Mesenchymal stem cell (in vitro differentiated cells and primary cell): ENCODE measurements around the gene SYT7.

ENCODE experiments used
- DNase-seq: peaks from one replicate; pipeline ENCODE4 v3.0.0-alpha.2; 2013
- H2AFZ ChIP-seq: one replicate; pipeline ENCODE4 v1.6.1; 2013; ENCODE audit warnings: low read depth, mild to moderate bottlenecking, control low read depth, inconsistent platforms, low read length, moderate library complexity
- H2AK5ac ChIP-seq: 2 replicates; pipeline ENCODE4 v1.6.1; 2013; ENCODE audit warnings: low read length, moderate library complexity, mild to moderate bottlenecking, inconsistent platforms; ENCODE audit not compliant: severe bottlenecking
- H2BK120ac ChIP-seq: one replicate; pipeline ENCODE4 v1.6.1; 2013; ENCODE audit warnings: low read depth, mild to moderate bottlenecking, inconsistent platforms, low read length, moderate library complexity
- H2BK12ac ChIP-seq, 2 experiments: one replicate each; pipeline ENCODE4 v1.6.1; 2013; ENCODE audit warnings: inconsistent platforms in 2 of 2, low read length in 2 of 2, mild to moderate bottlenecking in 2 of 2, moderate library complexity in 2 of 2, control low read depth in 1 of 2
- H2BK15ac ChIP-seq: one replicate; pipeline ENCODE4 v1.6.1; 2013; ENCODE audit warnings: mild to moderate bottlenecking, low read depth, inconsistent platforms; ENCODE audit not compliant: poor library complexity, severe bottlenecking
- H2BK5ac ChIP-seq: 2 replicates; pipeline ENCODE4 v1.6.1; 2013; ENCODE audit warnings: low read depth, mild to moderate bottlenecking, low read length, control low read depth, inconsistent platforms; ENCODE audit not compliant: poor library complexity, severe bottlenecking
- H3K14ac ChIP-seq, 2 experiments: one replicate each; pipeline ENCODE4 v1.6.1; 2013; ENCODE audit warnings: inconsistent platforms in 2 of 2, low read length in 2 of 2, control low read depth in 1 of 2, mild to moderate bottlenecking in 1 of 2, moderate library complexity in 1 of 2
- H3K18ac ChIP-seq, 2 experiments: one replicate each; pipeline ENCODE4 v1.6.1; 2013; ENCODE audit warnings: inconsistent platforms in 2 of 2, low read length in 2 of 2, control low read depth in 1 of 2, low read depth in 1 of 2, mild to moderate bottlenecking in 1 of 2
- H3K23ac ChIP-seq, 2 experiments: one replicate each; pipeline ENCODE4 v1.6.1; 2013; ENCODE audit warnings: inconsistent platforms in 2 of 2, low read length in 2 of 2, mild to moderate bottlenecking in 2 of 2, moderate library complexity in 2 of 2, control low read depth in 1 of 2
- H3K27ac ChIP-seq: 2 replicates; pipeline ENCODE4 v1.5.1; 2013; ENCODE audit warnings: mild to moderate bottlenecking, moderate library complexity, low read length, control low read depth, inconsistent platforms; ENCODE audit not compliant: poor library complexity, severe bottlenecking
- H3K27me3 ChIP-seq, 2 experiments: 2 replicates each; pipeline versions ENCODE4 v1.6.1 to v1.7.0; 2013; ENCODE audit warnings: low read length in 2 of 2, mild to moderate bottlenecking in 2 of 2, moderate library complexity in 2 of 2, control low read depth in 1 of 2, inconsistent platforms in 1 of 2; ENCODE audit not compliant: control insufficient read depth in 1 of 2, insufficient read depth in 1 of 2
- H3K36me3 ChIP-seq, 2 experiments: 2 replicates each; pipeline versions ENCODE4 v1.6.1 to v1.7.0; 2013; ENCODE audit warnings: low read length in 2 of 2, control low read depth in 1 of 2, inconsistent platforms in 1 of 2, low read depth in 1 of 2, mild to moderate bottlenecking in 1 of 2; ENCODE audit not compliant: insufficient read depth in 2 of 2, control insufficient read depth in 1 of 2
- H3K4ac ChIP-seq, 2 experiments: one replicate each; pipeline ENCODE4 v1.6.1; 2013; ENCODE audit warnings: inconsistent platforms in 2 of 2, low read length in 2 of 2, mild to moderate bottlenecking in 2 of 2, moderate library complexity in 2 of 2, control low read depth in 1 of 2, low read depth in 1 of 2
- H3K4me1 ChIP-seq: 2 replicates; pipeline ENCODE4 v1.6.1; 2013; ENCODE audit warnings: low read depth, low read length, control low read depth; ENCODE audit not compliant: control insufficient read depth, insufficient read depth
- H3K4me2 ChIP-seq: 2 replicates; pipeline ENCODE4 v1.6.1; 2013; ENCODE audit warnings: low read length, mild to moderate bottlenecking, inconsistent platforms; ENCODE audit not compliant: poor library complexity, severe bottlenecking
- H3K4me3 ChIP-seq, 2 experiments: 2 replicates each; pipeline versions ENCODE4 v1.5.1 to v1.7.0; 2013; ENCODE audit warnings: low read length in 2 of 2, mild to moderate bottlenecking in 2 of 2, control low read depth in 1 of 2, low read depth in 1 of 2; ENCODE audit not compliant: insufficient read depth in 1 of 2
- H3K79me1 ChIP-seq: replicated peaks from 2 replicates; pipeline ENCODE4 v1.6.1; 2013; ENCODE audit warnings: mild to moderate bottlenecking, control low read depth, low read length, inconsistent platforms; ENCODE audit not compliant: poor library complexity, severe bottlenecking
- H3K9ac ChIP-seq: 2 replicates; pipeline ENCODE4 v1.7.0; 2013; ENCODE audit warnings: mild to moderate bottlenecking, low read length, moderate library complexity
- H3K9me3 ChIP-seq: 2 replicates; pipeline ENCODE4 v1.7.0; 2013; ENCODE audit warnings: mild to moderate bottlenecking, low read length; ENCODE audit not compliant: control insufficient read depth
- H4K8ac ChIP-seq: one replicate; pipeline ENCODE4 v1.6.1; 2013; ENCODE audit warnings: inconsistent platforms, mild to moderate bottlenecking, low read length, moderate library complexity
- H4K91ac ChIP-seq: one replicate; pipeline ENCODE4 v1.6.1; 2013; ENCODE audit warnings: mild to moderate bottlenecking, low read length, inconsistent platforms
- WGBS: methylation state at CpG from one replicate; pipeline ENCODE4 v1.1.7; 2013; ENCODE audit warnings: mixed read lengths; 5-methylcytosine and 5-hydroxymethylcytosine counted together

The SYT7 gene

DNA sequence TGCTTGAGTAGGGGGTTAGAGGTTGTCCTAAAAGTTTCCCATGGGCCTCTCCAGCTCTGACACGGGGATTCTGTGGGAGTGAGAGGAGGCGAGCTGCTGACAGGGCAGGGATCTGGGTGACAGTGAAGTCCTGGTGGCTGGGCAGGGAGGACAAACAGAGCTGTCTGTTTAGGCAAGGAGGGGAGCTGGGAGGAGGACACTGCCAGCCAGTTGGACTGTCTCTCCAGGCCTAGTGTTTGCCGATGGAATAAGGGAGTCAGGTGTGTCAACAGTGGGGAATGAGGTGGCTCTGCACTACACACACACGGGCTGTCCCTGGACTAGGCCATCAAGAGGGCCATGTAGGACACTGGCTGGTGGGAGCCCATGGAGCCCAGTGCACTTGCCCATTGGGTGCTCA is 20.6 kb upstream of the SYT7 start:
- Histone ChIP-seq H3K27ac (no peak overlapping the region), H2BK5ac (no peak overlapping the region), H4K91ac (no peak overlapping the region), H3K9me3 (no peaks in the 10 kb centered on the region), H2BK15ac (no peak overlapping the region), H3K4me2 (no peak overlapping the region), H3K27me3 (peaks cover 2 to 64% of the 10 kb centered on the region in 2 experiments), H2AFZ (no peak overlapping the region), H3K23ac (no peak overlapping the region), H3K9ac (no peak overlapping the region), H3K18ac (no peak overlapping the region), H4K8ac (no peak overlapping the region), H3K36me3 (no peaks in the 10 kb centered on the region), H2AK5ac (no peak overlapping the region), H2BK12ac (no peak overlapping the region), H3K4ac (no peak overlapping the region), H3K4me3 (no peak overlapping the region), H3K79me1 (no peaks in the 10 kb centered on the region), H3K4me1 (peaks cover 23% of the 10 kb centered on the region), H3K14ac (no peak overlapping the region), H2BK120ac (no peak overlapping the region)
- whole genome bisulfite sequencing, result 85% methylated on average over 4 of the region's 4 CpGs
- DNase-seq, result no peak

DNA sequence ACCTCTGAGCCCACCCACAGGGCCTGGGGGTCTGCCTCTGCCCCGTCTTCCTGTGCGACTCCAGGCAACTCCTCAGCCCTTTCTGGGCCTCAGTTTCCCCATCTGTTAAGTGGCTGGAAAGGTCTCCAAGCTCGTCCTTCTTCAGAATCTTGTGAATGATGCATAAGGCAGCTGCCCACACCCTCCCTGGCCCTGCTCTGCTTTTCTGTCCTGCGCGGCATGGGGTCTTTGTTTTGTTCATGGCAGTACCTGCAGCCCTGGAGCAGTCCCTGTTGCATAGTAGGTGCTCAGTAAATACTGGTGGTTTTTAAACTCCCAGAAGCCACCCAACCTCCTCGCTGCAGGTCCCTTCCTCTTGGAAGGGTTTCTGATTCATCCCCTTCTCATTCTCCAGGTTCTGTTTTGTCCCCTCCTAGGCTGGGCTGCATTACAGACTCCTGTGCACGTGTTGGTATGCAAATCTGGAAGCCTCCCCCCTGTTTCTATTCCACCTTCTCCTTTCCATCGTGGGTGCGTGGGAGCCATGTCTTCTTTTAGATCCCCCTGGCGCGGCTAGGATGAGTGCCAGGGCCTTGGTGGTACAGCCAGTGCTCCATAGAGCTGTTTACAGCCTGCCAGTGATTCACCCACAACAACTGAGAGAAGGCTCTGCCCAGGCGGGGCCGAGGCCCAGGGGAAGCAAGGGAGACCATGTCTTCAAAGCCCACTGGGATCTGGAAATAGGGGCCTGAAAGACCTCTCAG is 19.3 kb upstream of the SYT7 start:
- Histone ChIP-seq H3K27ac (no peak overlapping the region), H3K18ac (no peak overlapping the region), H3K4me2 (no peak overlapping the region), H2BK5ac (no peak overlapping the region), H2BK120ac (no peak overlapping the region), H3K23ac (peak overlapping the region in 1 of 2 experiments; percentile 6), H2BK15ac (no peak overlapping the region), H2AFZ (no peak overlapping the region), H3K14ac (no peak overlapping the region), H3K27me3 (peaks cover 9 to 65% of the 10 kb centered on the region in 2 experiments), H3K4me1 (peaks cover 23% of the 10 kb centered on the region), H2AK5ac (no peak overlapping the region), H3K9ac (peak overlapping the region; percentile 63), H3K79me1 (no peaks in the 10 kb centered on the region), H3K36me3 (no peaks in the 10 kb centered on the region), H4K91ac (no peak overlapping the region), H4K8ac (no peak overlapping the region), H2BK12ac (no peak overlapping the region), H3K4me3 (peak overlapping the region in 1 of 2 experiments; percentile 62), H3K4ac (no peak overlapping the region), H3K9me3 (no peaks in the 10 kb centered on the region)
- 66% methylated on average over 11 of the region's 13 CpGs for WGBS
- DNase-seq, result no peak

DNA sequence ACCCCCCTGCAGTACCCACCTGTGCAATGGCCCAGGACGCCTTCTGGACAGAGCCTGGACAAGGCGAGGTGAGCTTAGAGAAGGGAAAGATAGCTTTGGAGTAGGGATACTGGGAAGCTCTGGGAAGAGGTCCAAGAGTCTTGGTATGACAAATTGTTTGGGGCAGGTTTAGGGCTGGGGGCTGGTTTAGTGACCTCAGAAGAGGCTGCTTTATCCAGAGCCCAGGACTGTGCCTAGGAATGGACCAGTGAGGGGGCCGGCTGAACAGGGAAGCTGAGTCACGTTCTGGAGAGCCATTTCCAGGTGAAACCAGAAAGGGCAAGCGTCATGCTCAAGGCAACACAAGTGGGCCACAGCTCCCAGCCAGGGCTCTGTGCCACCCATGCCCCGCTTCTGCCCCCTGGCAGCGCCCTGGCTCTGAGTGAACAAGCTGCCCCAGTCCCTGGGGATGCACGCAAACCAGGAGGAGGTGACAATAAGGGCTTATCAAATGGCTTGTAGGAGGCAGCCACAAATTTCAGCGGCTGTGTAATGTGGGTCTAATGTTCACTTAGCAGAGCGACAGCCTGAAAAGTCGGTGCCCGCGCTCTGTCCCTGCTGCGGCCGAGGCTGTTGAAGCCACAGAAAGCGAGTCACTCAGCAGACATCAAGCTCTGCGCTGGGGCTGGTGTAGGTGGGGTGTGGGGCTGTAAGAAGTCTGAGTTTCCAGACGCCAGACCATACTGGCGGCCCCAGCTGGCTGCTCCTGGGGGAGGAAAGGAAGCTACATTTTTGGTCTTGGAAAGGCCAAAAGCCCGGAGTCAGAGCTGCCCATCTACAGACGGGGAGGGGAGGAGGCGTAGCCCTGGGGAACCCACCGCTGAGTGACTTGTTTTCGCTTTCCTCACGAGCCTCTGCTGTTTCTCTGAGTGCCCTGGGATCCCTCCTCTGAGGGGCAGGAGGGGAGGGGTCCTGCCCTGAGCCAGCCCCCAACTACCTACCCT is 18.3 kb upstream of the SYT7 start:
- Histone ChIP-seq H2BK120ac (no peak overlapping the region), H3K27me3 (peaks cover 17 to 75% of the 10 kb centered on the region in 2 experiments), H2AFZ (no peak overlapping the region), H3K4me2 (peak overlapping the region; percentile 10), H2BK15ac (no peak overlapping the region), H3K9ac (peak overlapping the region; percentile 63), H2AK5ac (no peak overlapping the region), H3K9me3 (no peaks in the 10 kb centered on the region), H3K14ac (no peak overlapping the region), H3K4ac (no peak overlapping the region), H4K8ac (peak overlapping the region; percentile 55), H2BK12ac (peak overlapping the region in 1 of 2 experiments; percentile 43), H3K18ac (peak overlapping the region in 1 of 2 experiments; percentile 11), H3K36me3 (no peaks in the 10 kb centered on the region), H4K91ac (no peak overlapping the region), H2BK5ac (no peak overlapping the region), H3K4me3 (peak overlapping the region in 1 of 2 experiments; percentile 62), H3K4me1 (peaks cover 23% of the 10 kb centered on the region), H3K27ac (no peak overlapping the region), H3K23ac (no peak overlapping the region), H3K79me1 (no peaks in the 10 kb centered on the region)
- WGBS, result 35% methylated on average over 25 of the region's 25 CpGs
- DNase-seq, result peak; percentile 34

DNA sequence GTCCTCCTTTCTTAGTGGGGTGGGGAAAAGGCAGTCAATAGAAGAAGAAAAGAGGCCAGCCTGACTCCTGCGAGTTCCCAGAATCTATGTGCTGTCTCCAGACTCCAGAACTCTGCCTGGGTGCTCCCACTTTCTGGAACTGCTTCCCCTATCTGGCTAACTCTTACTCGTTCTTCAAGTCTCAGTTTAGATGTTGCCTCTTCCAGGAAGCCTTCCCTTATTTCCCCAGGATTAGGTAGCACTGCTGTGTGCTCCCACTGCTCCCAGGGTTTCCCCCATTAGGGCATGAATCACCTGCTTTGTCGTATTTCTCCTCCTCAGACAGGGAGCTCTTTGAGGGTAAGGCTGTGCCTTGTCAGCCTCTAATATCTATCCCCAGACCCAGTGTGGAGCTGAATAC is 17.5 kb upstream of the SYT7 start:
- Histone ChIP-seq H3K4ac (no peak overlapping the region), H3K23ac (no peak overlapping the region), H2AFZ (no peak overlapping the region), H3K14ac (no peak overlapping the region), H2BK120ac (no peak overlapping the region), H4K8ac (no peak overlapping the region), H2BK12ac (no peak overlapping the region), H2BK5ac (no peak overlapping the region), H3K18ac (no peak overlapping the region), H3K9me3 (no peaks in the 10 kb centered on the region), H3K9ac (no peak overlapping the region), H4K91ac (no peak overlapping the region), H2AK5ac (no peak overlapping the region), H3K4me2 (no peak overlapping the region), H3K27me3 (peaks cover 19 to 77% of the 10 kb centered on the region in 2 experiments), H3K4me1 (peaks cover 18% of the 10 kb centered on the region), H3K36me3 (no peaks in the 10 kb centered on the region), H3K79me1 (no peaks in the 10 kb centered on the region), H3K27ac (no peak overlapping the region), H2BK15ac (peak overlapping the region; percentile 15), H3K4me3 (no peak overlapping the region)
- WGBS, result 85% methylated on average over 2 of the region's 3 CpGs
- DNase-seq, result no peak
